Loucy (cell line): Measurements from ENCODE around the gene CACFD1.
A peak's percentile ranks its signal among the peaks of the same experiment; 100 is the strongest.

Source experiments
- H2AFZ ChIP-seq: fragments of 200-600 bp; sonication (generic); 2 replicates; pipeline ENCODE4 v1.6.0; 2016; ENCODE audit warnings: antibody characterized with exemption, mild to moderate bottlenecking, low read length, moderate library complexity
- H3F3A ChIP-seq: fragments of 200-600 bp; 2 replicates; pipeline ENCODE4 v1.6.0; 2016; ENCODE audit warnings: antibody characterized with exemption, low read depth, mild to moderate bottlenecking
- H3K27me3 ChIP-seq: fragments of 200-600 bp; sonication (generic); 2 replicates; pipeline ENCODE4 v1.6.1; 2014; ENCODE audit warnings: low read length, mild to moderate bottlenecking; ENCODE audit not compliant: insufficient read depth, poor library complexity, severe bottlenecking
- H3K36me3 ChIP-seq: fragments of 200-600 bp; sonication (generic); 2 replicates; pipeline ENCODE4 v1.6.1; 2016; ENCODE audit warnings: low read length; ENCODE audit not compliant: insufficient read depth
- H3K4me1 ChIP-seq: fragments of 200-600 bp; sonication (generic); 2 replicates; pipeline ENCODE4 v1.5.1; 2014; ENCODE audit warnings: low read length, mild to moderate bottlenecking; ENCODE audit not compliant: insufficient read depth, poor library complexity, severe bottlenecking
- H3K4me2 ChIP-seq: fragments of 200-600 bp; sonication (generic); 2 replicates; pipeline ENCODE4 v1.6.0; 2014; ENCODE audit warnings: antibody characterized with exemption, low read length, low read depth, mild to moderate bottlenecking; ENCODE audit not compliant: poor library complexity, severe bottlenecking
- H3K4me3 ChIP-seq: fragments of 200-600 bp; sonication (generic); 2 replicates; pipeline ENCODE4 v1.5.1; 2014; ENCODE audit warnings: low read length, mild to moderate bottlenecking, mixed read lengths; ENCODE audit not compliant: poor library complexity, severe bottlenecking
- H3K79me2 ChIP-seq: fragments of 200-600 bp; sonication (generic); 2 replicates; pipeline ENCODE4 v1.6.1; 2014; ENCODE audit warnings: low read length; ENCODE audit not compliant: insufficient read depth
- H3K9ac ChIP-seq: fragments of 200-600 bp; sonication (generic); 2 replicates; pipeline ENCODE4 v1.6.0; 2014; ENCODE audit warnings: mild to moderate bottlenecking, low read depth, low read length, moderate library complexity; ENCODE audit not compliant: poor library complexity, severe bottlenecking
- H3K9me2 ChIP-seq: fragments of 200-600 bp; sonication (generic); replicated peaks from 2 replicates; pipeline ENCODE4 v1.6.1; 2016; ENCODE audit warnings: low read depth, low read length, mixed read lengths
- H3K9me3 ChIP-seq: fragments of 200-600 bp; sonication (generic); 2 replicates; pipeline ENCODE4 v1.6.1; 2014; ENCODE audit warnings: mild to moderate bottlenecking, antibody characterized with exemption, low read length, low read depth; ENCODE audit not compliant: insufficient read depth
- H4K20me1 ChIP-seq: fragments of 200-600 bp; sonication (generic); 2 replicates; pipeline ENCODE4 v1.6.0; 2014; ENCODE audit warnings: antibody characterized with exemption, low read length, mild to moderate bottlenecking; ENCODE audit not compliant: insufficient read depth, poor library complexity, severe bottlenecking
- EZH2phosphoT487 ChIP-seq: fragments of 200-600 bp; IDR thresholded peaks from 2 replicates; pipeline ENCODE4 v1.6.1; 2018; ENCODE audit warnings: antibody characterized with exemption, mild to moderate bottlenecking, moderate library complexity, borderline replicate concordance
- TF ChIP-seq, protein P1 (sequence below): fragments of 200-600 bp; sonication (generic); conservative IDR thresholded peaks from 2 replicates; pipeline ENCODE4 v1.5.1; 2014; ENCODE audit warnings: mild to moderate bottlenecking, antibody characterized with exemption, low read length

CACFD1 gene

GRCh38 chr9:133433351-133433843, 26.4 kb upstream of the CACFD1 start:
- Histone ChIP-seq H3K4me2 (no peak overlapping the region), H2AFZ (no peak overlapping the region), H3K4me1 (no peaks in the 10 kb centered on the region), H3K79me2 (no peaks in the 10 kb centered on the region), H3K9me3 (no peaks in the 10 kb centered on the region), H3K9me2 (no peaks in the 10 kb centered on the region), H3K4me3 (no peak overlapping the region), H3F3A (no peaks in the 10 kb centered on the region), H3K36me3 (no peaks in the 10 kb centered on the region), H3K27me3 (no peaks in the 10 kb centered on the region), H4K20me1 (no peaks in the 10 kb centered on the region), H3K9ac (no peak overlapping the region)
- TF ChIP-seq, protein P1, sequence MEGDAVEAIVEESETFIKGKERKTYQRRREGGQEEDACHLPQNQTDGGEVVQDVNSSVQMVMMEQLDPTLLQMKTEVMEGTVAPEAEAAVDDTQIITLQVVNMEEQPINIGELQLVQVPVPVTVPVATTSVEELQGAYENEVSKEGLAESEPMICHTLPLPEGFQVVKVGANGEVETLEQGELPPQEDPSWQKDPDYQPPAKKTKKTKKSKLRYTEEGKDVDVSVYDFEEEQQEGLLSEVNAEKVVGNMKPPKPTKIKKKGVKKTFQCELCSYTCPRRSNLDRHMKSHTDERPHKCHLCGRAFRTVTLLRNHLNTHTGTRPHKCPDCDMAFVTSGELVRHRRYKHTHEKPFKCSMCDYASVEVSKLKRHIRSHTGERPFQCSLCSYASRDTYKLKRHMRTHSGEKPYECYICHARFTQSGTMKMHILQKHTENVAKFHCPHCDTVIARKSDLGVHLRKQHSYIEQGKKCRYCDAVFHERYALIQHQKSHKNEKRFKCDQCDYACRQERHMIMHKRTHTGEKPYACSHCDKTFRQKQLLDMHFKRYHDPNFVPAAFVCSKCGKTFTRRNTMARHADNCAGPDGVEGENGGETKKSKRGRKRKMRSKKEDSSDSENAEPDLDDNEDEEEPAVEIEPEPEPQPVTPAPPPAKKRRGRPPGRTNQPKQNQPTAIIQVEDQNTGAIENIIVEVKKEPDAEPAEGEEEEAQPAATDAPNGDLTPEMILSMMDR: peak; percentile 25
- TF ChIP-seq EZH2phosphoT487: no peak

DNA sequence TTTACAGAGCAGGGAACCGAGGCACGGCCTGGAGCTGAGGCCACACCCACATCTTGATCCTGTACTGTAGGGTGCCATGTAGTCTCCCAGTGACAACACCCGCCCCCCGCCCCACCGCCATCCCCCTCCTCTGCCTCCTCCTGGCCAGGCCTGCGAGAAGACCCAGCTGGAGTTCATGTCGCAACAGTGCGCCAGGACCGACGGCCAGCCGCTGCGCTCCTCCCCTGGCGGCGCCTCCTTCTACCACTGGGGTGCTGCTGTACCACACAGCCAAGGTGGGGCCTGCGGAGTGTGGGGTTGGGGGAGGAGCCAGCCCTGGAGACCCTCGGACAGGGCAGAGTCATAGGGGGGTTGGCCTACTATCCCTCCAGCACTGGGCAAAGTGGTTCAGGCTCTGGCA, 23.1 kb upstream of the CACFD1 start:
- Histone ChIP-seq H3K27me3 (no peaks in the 10 kb centered on the region), H3K4me2 (no peak overlapping the region), H3K79me2 (no peaks in the 10 kb centered on the region), H3K4me3 (no peak overlapping the region), H3K36me3 (no peaks in the 10 kb centered on the region), H3K9me3 (no peaks in the 10 kb centered on the region), H2AFZ (no peak overlapping the region), H3K4me1 (peaks cover 6% of the 10 kb centered on the region), H3K9me2 (no peaks in the 10 kb centered on the region), H3K9ac (no peak overlapping the region), H3F3A (no peaks in the 10 kb centered on the region), H4K20me1 (no peaks in the 10 kb centered on the region)
- no peak for TF ChIP-seq EZH2phosphoT487
- TF ChIP-seq, protein P1: no peak

DNA sequence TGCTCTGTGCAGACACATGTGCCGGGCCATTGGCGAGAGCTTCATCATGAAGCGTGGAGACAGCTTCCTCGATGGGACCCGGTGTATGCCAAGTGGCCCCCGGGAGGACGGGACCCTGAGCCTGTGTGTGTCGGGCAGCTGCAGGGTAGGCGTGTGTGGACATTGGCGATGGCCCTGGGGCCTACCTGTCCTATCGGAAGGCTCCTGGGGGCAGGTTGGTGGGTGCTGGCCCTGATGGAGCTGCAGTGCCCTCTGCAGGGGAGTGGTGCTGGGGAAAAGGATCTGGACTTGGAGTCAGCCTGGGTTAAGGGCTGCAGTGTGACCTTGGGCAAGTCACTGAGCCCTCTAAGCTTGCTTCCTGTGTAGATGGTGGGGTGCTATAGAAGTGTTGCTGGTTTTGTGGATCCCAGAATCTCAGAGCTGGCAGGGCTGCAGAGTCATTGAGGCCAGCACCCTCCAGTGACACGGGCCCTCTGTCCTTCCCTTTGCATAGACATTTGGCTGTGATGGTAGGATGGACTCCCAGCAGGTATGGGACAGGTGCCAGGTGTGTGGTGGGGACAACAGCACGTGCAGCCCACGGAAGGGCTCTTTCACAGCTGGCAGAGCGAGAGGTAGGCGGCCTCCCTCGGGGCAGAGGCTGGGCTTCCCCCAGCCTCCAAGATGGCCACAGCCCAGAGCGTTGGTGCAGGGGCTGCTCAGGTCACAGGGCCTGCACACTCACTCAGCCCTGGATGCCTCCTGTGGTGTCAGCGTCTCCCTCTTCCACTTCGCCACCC, 21.8 kb upstream of the CACFD1 start:
- no peaks in the 10 kb centered on the region for H3K27me3 ChIP-seq

More for the DNA sequence above, 21.8 kb upstream of the CACFD1 start:
- no peak overlapping the region for H3K4me3 ChIP-seq
- no peak overlapping the region for H3K4me2 ChIP-seq
- peaks cover 6% of the 10 kb centered on the region for H3K4me1 ChIP-seq
- H3K9me2 ChIP-seq: no peaks in the 10 kb centered on the region
- no peaks in the 10 kb centered on the region for H3K9me3 ChIP-seq
- no peaks in the 10 kb centered on the region for H4K20me1 ChIP-seq
- H3F3A ChIP-seq: no peaks in the 10 kb centered on the region
- H3K36me3 ChIP-seq: no peaks in the 10 kb centered on the region
- H2AFZ ChIP-seq: no peak overlapping the region
- no peaks in the 10 kb centered on the region for H3K79me2 ChIP-seq
- TF ChIP-seq, protein P1: peak; percentile 35
- no peak for TF ChIP-seq EZH2phosphoT487
- H3K9ac ChIP-seq: no peak overlapping the region
